Measurements from ENCODE around the gene CDHR3.

DNA sequence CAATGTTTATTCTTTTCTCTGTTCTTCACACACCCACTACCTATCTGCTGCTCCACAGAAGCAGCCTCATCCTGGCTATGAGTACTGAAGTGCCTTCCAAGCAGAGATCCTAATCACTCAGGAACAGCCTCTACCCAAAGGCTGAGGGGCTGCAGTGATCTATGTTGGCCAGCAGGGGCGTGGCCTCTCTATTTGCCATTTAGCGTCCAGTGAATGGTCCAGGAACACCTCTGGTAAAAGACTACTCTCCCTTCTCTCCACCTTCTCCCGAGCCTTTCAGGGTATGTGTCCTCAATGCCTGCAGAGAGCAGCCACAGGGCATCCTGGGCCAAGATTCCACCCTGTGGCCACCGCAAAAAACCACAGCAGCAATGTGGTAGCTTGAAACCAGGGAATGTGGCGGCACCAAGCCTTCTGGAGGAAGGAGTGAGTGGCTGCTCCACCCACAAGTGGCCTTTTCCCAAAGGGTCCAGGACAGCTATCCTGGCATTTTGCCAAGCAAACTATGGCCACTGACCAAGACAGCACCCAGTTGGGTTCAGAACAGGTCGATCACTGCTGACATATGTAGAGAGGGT, 78.2 kb downstream of the CDHR3 start:
- TF ChIP-seq EZH2 (IDR thresholded peaks at IDR 0.05) = no peak
- no peak for TF ChIP-seq POLR2AphosphoS5 (IDR thresholded peaks at IDR 0.05; ENCODE audit: borderline replicate concordance, low read depth, low read length)
- TF ChIP-seq FOXP2 (optimal IDR thresholded peaks at IDR 0.05; ENCODE audit: control extremely low read depth, extremely low read length, insufficient read depth) = no peak
